ENCODE results near the gene ZNF205. TPM values are rescaled to one million over a fixed set of nuclear protein-coding genes. Genes with fewer than 3 reads are reported as not detected.

ZNF205 gene
- total and polyA plus RNA-seq, 2 of the 13 experiments (the other 11 are each of a cell fraction or from before 2014, with no cell fraction given), result 5.8 to 10.2 TPM

DNA sequence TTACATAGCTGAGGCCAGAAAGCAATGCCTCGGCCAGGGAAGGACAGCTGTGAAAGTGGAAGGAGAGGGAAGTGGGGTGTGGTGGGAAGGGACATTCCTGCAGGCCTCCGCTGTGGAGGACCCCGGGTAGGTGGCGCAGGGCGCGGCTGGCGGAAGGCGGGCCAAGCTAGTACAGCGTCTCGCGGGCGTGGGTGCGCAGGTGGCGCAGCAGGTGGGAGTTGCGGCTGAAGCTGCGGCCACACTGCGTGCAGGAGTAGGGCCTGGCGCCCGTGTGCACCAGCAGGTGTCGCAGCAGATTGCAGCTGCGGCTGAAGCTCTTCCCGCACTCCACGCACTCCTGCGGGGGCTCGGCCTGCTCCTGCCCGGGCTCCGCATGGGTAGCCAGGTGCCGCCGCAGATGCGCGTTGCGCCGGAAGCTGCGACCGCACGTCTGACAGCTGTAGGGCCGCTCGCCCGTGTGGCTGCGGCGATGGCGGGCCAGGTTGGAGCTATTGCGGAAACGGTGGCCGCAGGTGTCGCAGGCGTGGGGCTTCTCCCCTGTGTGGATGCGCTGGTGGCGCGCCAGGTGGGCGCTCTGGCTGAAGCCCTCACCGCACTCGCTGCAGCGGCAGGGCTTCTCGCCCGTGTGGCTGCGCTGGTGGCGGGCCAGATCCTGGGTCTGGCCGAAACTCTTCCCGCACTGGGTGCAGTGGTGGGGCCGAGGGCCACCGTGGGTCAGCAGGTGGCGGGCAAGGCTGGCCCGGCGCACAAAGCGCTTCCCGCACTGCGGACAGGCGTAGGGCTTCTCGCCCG is 23.3 kb upstream of the ZNF205 start:
- no peak for DNase-seq (ENCODE audit: low spot score)
- Histone ChIP-seq H3K79me2 (ENCODE audit: insufficient read depth, low read length) (no peaks in the 10 kb centered on the region), H4K20me1 (ENCODE audit: insufficient read depth, low read length) (no peaks in the 10 kb centered on the region), H3K4me1 (ENCODE audit: insufficient read depth, low read length) (peaks cover 45% of the 10 kb centered on the region), H3K27me3 (ENCODE audit: control insufficient read depth in 1 of 2, insufficient read depth in 2 of 2, low read length in 2 of 2) (peaks cover 0 to 11% of the 10 kb centered on the region in 2 experiments; a peak in 2 of 5 replicates), H3K36me3 (replicated peaks in 1 of 2; ENCODE audit: control insufficient read depth in 1 of 2, insufficient read depth in 2 of 2, low read length in 2 of 2) (no peaks in the 10 kb centered on the region), H3K9ac (ENCODE audit: insufficient read depth, low read depth, low read length) (no peak overlapping the region), H3K4me2 (ENCODE audit: low read depth, low read length) (no peak overlapping the region), H3K4me3 (replicated peaks in 1 of 3; ENCODE audit: insufficient read depth in 1 of 3, low read depth in 2 of 3, low read length in 3 of 3) (no peak overlapping the region), H2AFZ (ENCODE audit: low read length) (no peak overlapping the region), H3K27ac (ENCODE audit: extremely low read length, insufficient read depth, low read length) (no peak overlapping the region), H3K9me3 (ENCODE audit: low read length) (no peaks in the 10 kb centered on the region)
- ChIA-PET POLR2A (interaction anchor here (0.6 to 2.8 kb wide), 3 partner anchors 10 to 1480 kb away, joined by 4 to 17 read pairs (median 4); partner anchors contain the start of gene ZSCAN10), CTCF (ENCODE audit: low intra/inter-chr PET ratio, low total read pairs) (interaction anchor here (2.3 kb wide), 1 partner anchor 30 kb away, joined by 7 read pairs; no protein-coding TSS in a partner anchor)
- TF ChIP-seq, protein P1, sequence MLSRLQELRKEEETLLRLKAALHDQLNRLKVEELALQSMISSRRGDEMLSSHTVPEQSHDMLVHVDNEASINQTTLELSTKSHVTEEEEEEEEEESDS (CRISPR knock-in tag; IDR thresholded peaks at IDR 0.05; ENCODE audit: borderline replicate concordance), result no peak
- TF ChIP-seq ZKSCAN1 (IDR thresholded peaks at IDR 0.05; ENCODE audit: low read length) (peak; percentile 70), RBFOX2 (IDR thresholded peaks at IDR 0.05; ENCODE audit: low read depth, low read length) (peak; percentile 28; the same call in 1 of the 2 replicates)
- TF ChIP-seq, protein P2, sequence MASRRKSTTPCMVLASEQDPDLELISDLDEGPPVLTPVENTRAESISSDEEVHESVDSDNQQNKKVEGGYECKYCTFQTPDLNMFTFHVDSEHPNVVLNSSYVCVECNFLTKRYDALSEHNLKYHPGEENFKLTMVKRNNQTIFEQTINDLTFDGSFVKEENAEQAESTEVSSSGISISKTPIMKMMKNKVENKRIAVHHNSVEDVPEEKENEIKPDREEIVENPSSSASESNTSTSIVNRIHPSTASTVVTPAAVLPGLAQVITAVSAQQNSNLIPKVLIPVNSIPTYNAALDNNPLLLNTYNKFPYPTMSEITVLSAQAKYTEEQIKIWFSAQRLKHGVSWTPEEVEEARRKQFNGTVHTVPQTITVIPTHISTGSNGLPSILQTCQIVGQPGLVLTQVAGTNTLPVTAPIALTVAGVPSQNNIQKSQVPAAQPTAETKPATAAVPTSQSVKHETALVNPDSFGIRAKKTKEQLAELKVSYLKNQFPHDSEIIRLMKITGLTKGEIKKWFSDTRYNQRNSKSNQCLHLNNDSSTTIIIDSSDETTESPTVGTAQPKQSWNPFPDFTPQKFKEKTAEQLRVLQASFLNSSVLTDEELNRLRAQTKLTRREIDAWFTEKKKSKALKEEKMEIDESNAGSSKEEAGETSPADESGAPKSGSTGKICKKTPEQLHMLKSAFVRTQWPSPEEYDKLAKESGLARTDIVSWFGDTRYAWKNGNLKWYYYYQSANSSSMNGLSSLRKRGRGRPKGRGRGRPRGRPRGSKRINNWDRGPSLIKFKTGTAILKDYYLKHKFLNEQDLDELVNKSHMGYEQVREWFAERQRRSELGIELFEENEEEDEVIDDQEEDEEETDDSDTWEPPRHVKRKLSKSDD (CRISPR knock-in tag; IDR thresholded peaks at IDR 0.05; ENCODE audit: low read depth), result 0 out of 2 replicates have a peak, but pooled peaks have one; percentile 0
- intact Hi-C loops (cut with micrococcal nuclease; ENCODE audit: unreplicated experiment), result no loop called here
- ATAC-seq, result no peak
- in situ Hi-C loops (cut with HindIII; ENCODE audit: extremely low pct_ligation_motif_present, low pct_unique_long_range_greater_than_20kb), result no loop called here
- FAIRE-seq, result no peak
- BruUV-seq (replicated peaks), result no TSS peak
- whole genome bisulfite sequencing (ENCODE audit: low lambda C conversion rate), result 97% methylated on average over 37 of the region's 71 CpGs

Data from HepG2 (cell line).